HG02970 (cell line): ENCODE results near the gene NBR1.
"Not testable (repeated sequence)": the region's sequence is repeated elsewhere in the genome, so short reads cannot be mapped to it uniquely, and the experiment has no call there.

ENCODE experiments used
- ATAC-seq: cut with Tn5 transposase; IDR thresholded peaks from one replicate; pipeline ENCODE4 v1.9.1; 2021; ENCODE audit warnings: mild to moderate bottlenecking, moderate library complexity, moderate number of reproducible peaks; ENCODE audit not compliant: unreplicated experiment, low FRiP score

The NBR1 gene

DNA sequence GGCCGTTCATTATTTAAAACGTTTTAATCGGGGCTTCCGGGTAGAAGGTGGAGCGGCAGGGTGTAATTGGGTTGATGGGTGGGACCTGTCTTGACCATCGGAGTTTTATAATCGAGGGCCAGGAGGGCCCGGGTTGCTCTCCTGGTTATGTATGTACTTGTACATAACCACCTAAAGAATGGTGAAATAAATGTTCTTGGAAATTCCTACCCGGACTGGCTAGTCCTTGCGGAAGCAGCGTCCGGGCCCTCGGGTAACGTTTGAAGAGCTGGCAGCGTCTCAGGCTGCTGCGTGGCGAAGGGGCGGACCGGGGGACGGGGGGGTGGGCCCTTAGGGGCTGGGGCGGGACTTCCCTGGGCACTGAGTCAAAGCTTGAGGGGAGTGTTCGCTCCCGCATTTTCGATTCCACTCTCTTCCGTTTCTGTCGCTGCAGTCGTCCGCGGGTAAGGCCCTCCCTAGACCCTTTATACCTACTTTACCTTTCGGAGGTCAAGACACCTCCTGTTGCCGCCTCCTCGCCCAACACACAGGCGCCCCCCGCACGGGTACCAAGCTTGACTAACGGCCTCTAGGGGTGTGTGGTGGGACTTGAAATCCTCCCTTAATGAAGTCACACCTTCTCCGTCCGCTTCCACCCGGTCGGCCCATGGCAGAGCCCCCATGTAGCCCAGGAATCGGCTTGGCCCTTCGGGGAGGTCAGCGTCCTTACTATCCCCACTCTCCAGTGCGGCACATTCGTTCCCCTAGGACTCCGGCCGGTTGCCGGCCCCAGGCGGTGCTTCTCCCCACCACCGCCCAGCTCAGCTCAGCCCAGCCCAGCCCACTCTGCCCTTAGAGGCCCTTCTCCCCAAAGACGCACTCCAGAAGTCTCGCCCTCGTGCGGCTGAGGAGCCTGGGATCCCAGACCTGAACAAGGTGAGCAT is 40.7 kb downstream of the NBR1 start, which contains the start of gene TMEM106A:
Gene TMEM106A, plus strand, starts transcription at position 396 of the 923 bp plus-strand sequence. CDS start 1,167 bp downstream, outside the sequence.
- peak; percentile 59 for ATAC-seq

- ATAC-seq: no peak
Observed at GRCh38 chr17:43212641-43213490, 41.9 kb downstream of the NBR1 start.

- ATAC-seq: no peak
Observed at GRCh38 chr17:43213545-43213944, 42.5 kb downstream of the NBR1 start.

GRCh38 chr17:43215341-43215740 is 44.3 kb downstream of the NBR1 start:
- no peak for ATAC-seq

GRCh38 chr17:43216369-43216761 is 45.4 kb downstream of the NBR1 start:
- no peak for ATAC-seq

- no peak for ATAC-seq
Observed at GRCh38 chr17:43216762-43217613, 46.0 kb downstream of the NBR1 start.

DNA sequence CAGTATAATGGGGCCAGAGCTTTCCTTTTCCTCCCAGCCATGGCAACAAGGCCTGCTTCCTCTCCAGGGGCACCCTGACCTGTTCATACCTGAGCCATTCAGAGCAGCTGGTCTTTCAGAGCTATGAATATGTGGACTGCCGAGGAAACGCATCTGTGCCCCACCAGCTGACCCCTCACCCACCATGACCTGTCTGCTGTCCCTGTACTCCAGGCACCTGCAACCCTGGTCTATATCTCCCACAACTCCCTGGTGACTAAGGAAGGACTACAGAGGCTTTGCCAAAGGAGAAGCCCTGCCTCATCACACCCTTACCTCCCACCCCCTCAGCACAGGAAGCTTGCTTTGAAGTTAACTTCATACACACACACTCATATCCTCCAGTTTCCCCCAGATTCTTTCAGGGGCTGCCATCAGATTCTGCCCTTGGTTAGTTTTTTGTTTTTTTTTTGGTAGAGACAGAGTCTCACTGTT is 46.6 kb downstream of the NBR1 start:
- no peak for ATAC-seq

DNA sequence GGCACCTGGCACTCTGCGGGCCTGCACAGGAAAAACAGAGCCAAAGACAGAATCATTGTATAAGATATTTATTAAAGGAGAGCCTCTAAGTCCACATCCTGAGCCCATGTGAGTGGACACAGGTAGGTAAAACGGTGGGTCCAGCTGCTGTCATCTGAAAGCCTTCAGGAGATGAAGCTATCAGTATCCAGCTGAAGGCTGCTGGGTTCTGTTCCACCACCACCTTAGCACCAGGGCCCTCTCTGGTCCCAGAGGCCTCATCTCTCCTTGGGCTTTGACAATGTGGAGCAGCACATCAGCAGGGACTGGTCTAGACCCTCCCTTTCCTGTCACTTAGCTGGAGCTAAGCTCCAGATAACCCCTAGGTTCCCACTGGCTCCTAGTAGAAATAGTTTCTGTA is 48.0 kb downstream of the NBR1 start:
- no peak for ATAC-seq

- no peak for ATAC-seq
Observed at GRCh38 chr17:43219746-43220380, 48.8 kb downstream of the NBR1 start.

DNA sequence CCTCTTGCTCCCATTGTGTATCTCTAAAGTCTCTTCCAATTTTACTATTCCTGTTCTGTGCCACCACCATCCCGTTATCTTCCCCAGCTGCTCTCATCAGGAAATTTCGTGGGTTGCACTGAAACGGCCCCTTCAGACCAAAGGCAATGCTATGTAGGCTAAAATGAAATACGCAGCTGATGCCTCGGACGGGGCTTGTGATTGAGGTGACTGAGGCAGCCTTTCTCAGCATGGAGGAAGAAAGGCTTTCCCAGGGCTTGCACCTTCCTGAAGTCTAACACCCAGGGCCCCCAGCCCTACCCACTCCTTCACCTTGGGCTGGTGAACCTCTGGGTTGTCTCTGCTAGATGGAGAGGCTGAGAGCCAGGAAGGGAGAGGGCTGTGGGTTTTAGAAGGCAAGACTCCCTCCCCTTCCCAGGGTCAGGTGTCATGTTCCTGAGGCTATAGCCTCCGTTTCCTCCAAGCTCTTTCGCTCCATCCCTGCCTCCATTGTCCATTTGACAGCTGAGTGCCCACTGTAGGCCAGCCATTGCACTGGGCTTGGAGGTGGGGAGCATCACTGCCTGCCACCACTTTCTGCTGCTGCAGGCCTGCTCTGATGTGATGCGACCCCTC is 49.6 kb downstream of the NBR1 start:
- ATAC-seq: no peak

- no peak for ATAC-seq
Observed at GRCh38 chr17:43224146-43224705, 53.2 kb downstream of the NBR1 start.

DNA sequence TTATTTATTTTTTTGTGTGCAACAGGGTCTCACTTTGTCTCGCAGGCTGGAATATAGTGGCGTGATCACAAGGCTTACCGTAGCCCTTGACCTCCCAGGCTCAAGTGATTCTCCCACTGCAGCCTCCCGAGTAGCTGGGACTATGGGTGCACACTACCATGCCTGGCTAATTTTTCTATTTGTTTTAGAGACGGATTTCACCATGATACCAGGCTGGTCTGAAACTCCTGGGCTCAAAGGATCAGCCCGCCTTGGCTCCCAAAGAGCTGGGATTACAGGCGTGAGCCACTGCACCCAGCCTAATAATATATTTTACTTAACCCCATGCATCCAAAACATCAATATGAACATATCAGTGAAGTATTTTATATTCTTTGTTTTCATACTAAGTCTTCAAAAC is 55.4 kb downstream of the NBR1 start:
- no peak for ATAC-seq

DNA sequence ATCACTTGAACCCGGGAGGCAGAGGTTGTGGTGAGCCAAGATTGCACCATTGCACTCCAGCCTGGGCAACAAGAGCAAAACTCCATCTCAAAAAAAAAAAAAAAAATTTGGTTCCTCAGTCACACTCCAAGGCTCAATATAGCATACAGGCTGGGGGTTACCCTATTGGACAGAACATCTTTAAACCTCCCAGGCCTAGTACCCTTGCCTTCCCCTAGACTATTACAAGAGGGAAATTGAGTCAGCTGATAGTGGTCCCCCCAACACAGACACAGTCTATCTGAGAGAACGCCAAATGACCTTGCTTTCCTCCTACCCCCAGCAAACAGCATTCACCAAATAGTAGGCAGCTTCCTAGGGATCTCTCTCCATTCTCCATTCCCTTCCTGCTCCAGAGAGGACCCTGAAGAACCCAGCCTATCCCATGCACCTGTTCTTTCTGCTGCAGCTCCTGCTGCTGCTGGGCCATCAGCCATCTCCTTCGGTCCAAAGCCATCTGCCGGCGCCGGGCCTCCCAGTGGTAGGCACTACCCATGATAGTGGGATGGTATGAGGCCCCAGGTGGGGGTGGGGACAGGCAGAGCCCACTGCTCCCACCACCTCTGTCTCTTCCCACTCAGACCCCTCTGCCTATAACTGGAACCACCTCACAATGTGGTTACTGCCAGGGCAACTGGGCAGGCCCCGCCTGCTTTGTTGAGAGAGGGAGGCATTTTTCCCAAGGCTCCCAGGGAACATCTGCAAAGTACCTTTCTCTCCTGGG is 57.2 kb downstream of the NBR1 start, which contains the start of gene CCDC200:
Gene CCDC200, minus strand, starts transcription at position 604 of the 763 bp plus-strand sequence. Its CDS starts 69 bp downstream, at position 535.
- ATAC-seq: not testable (repeated sequence)

- ATAC-seq: not testable (repeated sequence)
Observed at GRCh38 chr17:43231205-43232020, 60.4 kb downstream of the NBR1 start.

DNA sequence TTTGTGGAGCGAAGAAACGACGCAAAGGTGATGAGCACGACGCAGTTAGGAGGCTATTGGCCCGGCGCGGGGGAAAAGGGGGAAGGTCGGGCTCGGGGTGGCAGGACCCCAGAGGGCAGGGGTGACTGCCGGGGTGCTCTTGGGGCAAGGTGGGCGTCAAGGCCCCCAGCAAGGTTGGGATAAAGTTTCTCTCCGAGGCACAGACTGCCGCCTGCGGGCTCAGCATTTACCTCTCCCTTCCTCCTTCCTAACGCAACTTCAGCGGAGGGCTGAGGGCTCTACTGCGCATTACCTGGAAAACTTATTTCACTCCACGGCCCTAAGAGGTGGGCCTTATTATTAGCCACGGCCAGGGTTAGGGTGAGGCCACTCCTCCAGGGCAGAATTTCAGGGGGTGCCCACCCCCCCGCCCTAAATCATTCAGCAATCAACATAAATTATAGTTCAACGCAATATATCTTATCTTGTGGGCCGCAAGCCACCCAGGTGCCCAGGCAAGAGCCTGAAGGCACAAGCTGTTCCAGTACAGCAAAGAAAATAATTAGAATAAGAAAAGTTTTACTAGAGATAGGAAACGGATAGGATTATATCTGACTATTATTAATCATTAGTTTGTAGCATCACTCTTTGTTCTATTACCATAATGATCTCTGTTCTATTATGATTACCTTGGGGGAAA is 61.1 kb downstream of the NBR1 start:
- not testable (repeated sequence) for ATAC-seq

GRCh38 chr17:43233263-43233662 is 62.2 kb downstream of the NBR1 start:
- ATAC-seq: not testable (repeated sequence)

DNA sequence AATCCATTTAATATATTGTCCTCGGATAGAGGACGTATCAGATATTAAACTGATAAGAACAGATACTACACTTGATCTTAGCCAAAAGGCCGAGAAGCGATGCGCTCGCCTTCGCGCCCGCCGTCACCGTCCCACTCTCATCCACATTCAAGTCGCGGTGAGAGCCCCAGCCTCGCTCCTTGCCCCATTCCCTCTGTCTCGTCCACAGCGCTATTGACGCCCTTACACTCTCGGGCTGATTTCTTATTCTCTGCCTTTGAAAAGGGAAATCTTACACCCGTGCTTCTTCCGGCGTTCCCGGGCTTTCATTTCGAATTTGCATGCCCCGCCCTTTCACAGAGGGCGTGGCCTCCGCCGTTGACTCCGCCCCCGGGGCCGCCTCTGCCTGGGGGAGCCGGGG is 62.9 kb downstream of the NBR1 start, which contains the start of gene RNU2-1:
Gene RNU2-1, minus strand, starts transcription at position 101 of the 400 bp plus-strand sequence.
- ATAC-seq: not testable (repeated sequence)
